Measurements from ENCODE around the gene TEAD2. TPM values are rescaled to one million over a fixed set of nuclear protein-coding genes. Genes with fewer than 3 reads are reported as not detected.
A peak's percentile ranks its signal among the peaks of the same experiment; 100 is the strongest.
"Not testable (repeated sequence)": the region's sequence is repeated elsewhere in the genome, so short reads cannot be mapped to it uniquely, and the experiment has no call there.

Gene TEAD2
- total and polyA plus RNA-seq, 4 donors = 17.7 to 48.8 (median 42.3) TPM

DNA sequence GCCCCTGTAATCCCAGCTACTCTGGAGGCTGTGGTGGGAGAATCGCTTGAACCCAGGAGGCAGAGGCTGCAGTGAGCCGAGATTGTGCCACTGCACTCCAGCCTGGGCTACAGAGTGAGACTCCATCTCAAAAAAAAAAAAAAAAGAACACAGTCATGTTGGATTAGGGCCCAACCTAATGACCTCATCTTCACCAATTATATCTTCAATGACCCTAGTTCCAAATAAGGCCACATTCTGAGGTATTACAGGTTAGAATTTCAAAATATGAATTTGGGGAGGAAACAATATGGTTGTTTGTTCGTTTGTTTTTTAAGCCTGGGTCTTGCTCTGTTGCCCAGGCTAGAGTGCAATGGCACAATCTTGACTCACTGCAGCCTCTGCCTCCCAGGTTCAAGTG is 11.0 kb upstream of the TEAD2 start:
- ATAC-seq (ENCODE audit: low FRiP score); H3K36me3 ChIP-seq (ENCODE audit: control insufficient read depth in 1 of 2, insufficient read depth in 2 of 2, low read length in 1 of 2); H3K4me3 ChIP-seq (ENCODE audit: low read length in 2 of 2); H3K27ac ChIP-seq (ENCODE audit: low read depth in 1 of 2, low read length in 2 of 2); H3K27me3 ChIP-seq (ENCODE audit: control insufficient read depth in 1 of 2, insufficient read depth in 2 of 2, low read length in 1 of 2); intact Hi-C loops (cut with DNase I); H3K4me1 ChIP-seq (ENCODE audit: control insufficient read depth in 1 of 2, insufficient read depth in 2 of 2, low read length in 2 of 2); DNase-seq: not testable (repeated sequence)
- peaks cover 14% of the 10 kb centered on the region for H3K9me3 ChIP-seq (ENCODE audit: control insufficient read depth, low read length)
- WGBS, 2 donors = 81 to 82% methylated on average over 3 of the region's 3 CpGs

DNA sequence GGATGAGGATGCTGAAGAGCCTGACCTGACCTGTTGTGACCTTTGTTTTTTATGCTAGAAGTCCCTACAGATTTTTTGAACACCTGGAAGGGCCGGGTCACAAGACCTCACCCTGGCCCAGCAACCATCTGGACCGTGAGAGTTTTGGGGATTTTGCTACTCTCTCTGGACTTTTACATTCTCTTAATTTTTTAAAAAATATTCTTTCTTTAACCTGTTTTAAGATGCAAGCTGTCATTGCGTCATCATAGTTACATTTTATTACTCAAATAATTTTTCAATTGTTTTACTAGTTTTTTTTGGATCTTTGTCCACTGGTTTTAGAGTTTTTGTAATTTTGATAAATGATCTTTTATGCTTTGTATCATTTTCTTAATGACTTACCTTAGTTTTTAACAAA is 9.0 kb upstream of the TEAD2 start:
- H3K4me1 ChIP-seq (ENCODE audit: control insufficient read depth in 1 of 2, insufficient read depth in 2 of 2, low read length in 2 of 2) = no peaks in the 10 kb centered on the region
- H3K9me3 ChIP-seq (ENCODE audit: control insufficient read depth, low read length) = peaks cover 14% of the 10 kb centered on the region
- intact Hi-C loops (cut with DNase I) = no loop called here
- 73 to 74% methylated on average over 3 of the region's 3 CpGs for WGBS, 2 donors
- no peak overlapping the region for H3K4me3 ChIP-seq (ENCODE audit: low read length in 2 of 2)
- no peaks in the 10 kb centered on the region for H3K27me3 ChIP-seq (ENCODE audit: control insufficient read depth in 1 of 2, insufficient read depth in 2 of 2, low read length in 1 of 2)
- DNase-seq = no peak
- H3K36me3 ChIP-seq (ENCODE audit: control insufficient read depth in 1 of 2, insufficient read depth in 2 of 2, low read length in 1 of 2) = no peaks in the 10 kb centered on the region
- ATAC-seq (ENCODE audit: low FRiP score) = no peak
- H3K27ac ChIP-seq (ENCODE audit: low read depth in 1 of 2, low read length in 2 of 2) = no peak overlapping the region

DNA sequence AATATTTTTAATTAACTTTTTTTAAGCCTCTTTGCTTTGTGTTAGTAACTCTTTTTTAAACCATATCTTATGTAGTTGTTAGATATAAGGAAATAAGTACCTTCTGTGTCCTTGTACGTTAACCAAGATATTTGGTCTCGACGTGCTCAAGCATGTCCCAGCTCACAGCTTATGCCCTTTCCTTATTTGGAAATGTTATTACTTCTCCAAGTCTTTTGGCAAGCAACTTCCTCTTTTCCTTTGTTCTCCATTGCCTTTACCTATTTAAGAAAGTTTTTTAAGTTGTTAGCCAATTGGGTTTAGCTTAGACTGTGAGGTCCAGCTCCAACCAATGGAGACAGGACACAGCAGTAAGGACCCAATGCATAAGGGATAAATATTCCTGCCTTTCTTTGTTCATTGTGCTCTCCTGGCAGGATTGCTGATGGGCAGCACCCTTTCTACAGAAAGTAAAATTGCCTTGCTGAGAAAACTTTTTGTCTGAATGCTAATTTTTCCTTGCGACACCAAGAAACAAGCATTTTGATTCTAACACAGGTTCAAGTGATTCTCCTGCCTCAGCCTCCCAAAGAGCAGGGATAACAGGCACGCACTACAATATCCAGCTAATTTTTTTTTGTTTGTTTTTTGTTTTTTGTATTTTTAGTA is 6.6 kb upstream of the TEAD2 start:
- ATAC-seq (ENCODE audit: low FRiP score) = no peak
- WGBS, 2 donors = 77 to 92% methylated on average over 5 of the region's 5 CpGs
- Histone ChIP-seq H3K4me3 (ENCODE audit: low read length in 2 of 2) (no peak overlapping the region), H3K27me3 (ENCODE audit: control insufficient read depth in 1 of 2, insufficient read depth in 2 of 2, low read length in 1 of 2) (no peaks in the 10 kb centered on the region), H3K9me3 (ENCODE audit: control insufficient read depth, low read length) (peaks cover 14% of the 10 kb centered on the region), H3K36me3 (ENCODE audit: control insufficient read depth in 1 of 2, insufficient read depth in 2 of 2, low read length in 1 of 2) (no peaks in the 10 kb centered on the region), H3K27ac (ENCODE audit: low read depth in 1 of 2, low read length in 2 of 2) (no peak overlapping the region), H3K4me1 (ENCODE audit: control insufficient read depth in 1 of 2, insufficient read depth in 2 of 2, low read length in 2 of 2) (no peaks in the 10 kb centered on the region)
- intact Hi-C loops (cut with DNase I) = no loop called here
- no peak for DNase-seq

DNA sequence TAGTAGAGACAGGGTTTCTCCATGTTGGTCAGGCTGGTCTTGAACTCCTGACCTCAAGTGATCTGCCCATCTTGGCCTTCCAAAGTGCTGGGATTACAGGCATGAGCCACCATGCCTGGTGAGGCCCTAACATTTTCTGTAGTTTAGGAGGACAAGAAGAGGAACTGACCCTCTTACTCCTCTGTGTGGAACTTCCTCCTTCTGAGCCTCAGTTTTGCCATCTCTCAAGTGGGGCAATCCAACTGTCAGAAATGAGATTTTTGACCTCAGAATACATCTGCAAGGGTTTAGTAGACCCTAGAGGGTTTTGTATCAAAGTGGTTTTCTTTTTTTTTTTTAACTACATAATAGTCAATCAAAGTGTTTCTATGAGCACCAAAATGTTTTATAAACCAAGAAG is 3.9 kb upstream of the TEAD2 start:
- ATAC-seq (ENCODE audit: low FRiP score) = no peak

DNA sequence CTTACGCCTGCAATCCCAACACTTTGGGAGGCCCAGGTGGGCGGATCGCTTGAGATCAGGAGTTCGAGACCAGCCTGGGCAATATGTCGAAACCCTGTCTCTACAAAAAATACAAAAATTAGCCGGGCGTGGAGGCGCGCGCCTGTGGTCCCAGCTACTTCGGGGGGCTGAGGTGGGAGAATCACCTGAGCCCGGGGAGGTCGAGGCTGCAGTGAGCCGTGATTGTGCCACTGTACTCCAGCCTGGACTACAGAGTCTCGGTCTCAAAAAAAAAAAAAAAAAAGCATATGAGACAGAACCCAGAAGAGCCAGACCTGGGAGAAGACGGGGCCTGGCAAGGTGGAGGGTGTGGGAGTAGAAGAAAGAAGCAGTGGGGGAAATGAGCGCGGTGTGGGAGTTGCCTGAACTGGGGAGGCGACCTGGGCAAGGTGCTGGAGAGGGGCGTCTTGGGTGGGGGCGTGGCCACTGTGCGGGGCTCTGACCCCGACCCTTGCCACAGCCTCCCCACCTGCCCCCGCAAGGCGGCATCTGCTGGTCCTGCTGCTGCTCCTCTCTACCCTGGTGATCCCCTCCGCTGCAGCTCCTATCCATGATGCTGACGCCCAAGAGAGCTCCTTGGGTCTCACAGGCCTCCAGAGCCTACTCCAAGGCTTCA is 2.0 kb upstream of the TEAD2 start:
- Histone ChIP-seq H3K27me3 (ENCODE audit: control insufficient read depth in 1 of 2, insufficient read depth in 2 of 2, low read length in 1 of 2) (no peaks in the 10 kb centered on the region), H3K4me3 (ENCODE audit: low read length in 2 of 2) (no peak overlapping the region), H3K36me3 (ENCODE audit: control insufficient read depth in 1 of 2, insufficient read depth in 2 of 2, low read length in 1 of 2) (no peaks in the 10 kb centered on the region), H3K4me1 (ENCODE audit: control insufficient read depth in 1 of 2, insufficient read depth in 2 of 2, low read length in 2 of 2) (no peaks in the 10 kb centered on the region), H3K27ac (ENCODE audit: low read depth in 1 of 2, low read length in 2 of 2) (no peak overlapping the region), H3K9me3 (ENCODE audit: control insufficient read depth, low read length) (peaks cover 2% of the 10 kb centered on the region)
- intact Hi-C loops (cut with DNase I) = no loop called here
- DNase-seq (no peak), ATAC-seq (ENCODE audit: low FRiP score) (no peak)
- WGBS, 2 donors = 73 to 75% methylated on average over 26 to 27 of the region's 27 CpGs

More for the DNA sequence above, 3.9 kb upstream of the TEAD2 start:
- H3K36me3 ChIP-seq (ENCODE audit: control insufficient read depth in 1 of 2, insufficient read depth in 2 of 2, low read length in 1 of 2) = no peaks in the 10 kb centered on the region
- peaks cover 14% of the 10 kb centered on the region for H3K9me3 ChIP-seq (ENCODE audit: control insufficient read depth, low read length)
- DNase-seq = no peak
- H3K27ac ChIP-seq (ENCODE audit: low read depth in 1 of 2, low read length in 2 of 2) = no peak overlapping the region
- H3K4me3 ChIP-seq (ENCODE audit: low read length in 2 of 2) = no peak overlapping the region
- H3K4me1 ChIP-seq (ENCODE audit: control insufficient read depth in 1 of 2, insufficient read depth in 2 of 2, low read length in 2 of 2) = no peaks in the 10 kb centered on the region
- H3K27me3 ChIP-seq (ENCODE audit: control insufficient read depth in 1 of 2, insufficient read depth in 2 of 2, low read length in 1 of 2) = no peaks in the 10 kb centered on the region
- intact Hi-C loops (cut with DNase I) = no loop called here

GRCh38 chr19:49363268-49364082 is 1.3 kb upstream of the TEAD2 start, which contains the start of gene DKKL1:
Gene DKKL1, plus strand, starts transcription at chr19:49363877. Its CDS starts 122 bp downstream, at chr19:49363999.
- WGBS, 2 donors = 2% methylated on average over 46 of the region's 46 CpGs
- Histone ChIP-seq H3K27me3 (ENCODE audit: control insufficient read depth in 1 of 2, insufficient read depth in 2 of 2, low read length in 1 of 2) (no peaks in the 10 kb centered on the region), H3K27ac (ENCODE audit: low read depth in 1 of 2, low read length in 2 of 2) (peak within 1 kb of the TSS in 1 of 2 donors; percentile 20), H3K4me1 (ENCODE audit: control insufficient read depth in 1 of 2, insufficient read depth in 2 of 2, low read length in 2 of 2) (no peaks in the 10 kb centered on the region), H3K4me3 (ENCODE audit: low read length in 2 of 2) (no peak within 1 kb of the TSS), H3K36me3 (ENCODE audit: control insufficient read depth in 1 of 2, insufficient read depth in 2 of 2, low read length in 1 of 2) (no peaks in the 10 kb centered on the region), H3K9me3 (ENCODE audit: control insufficient read depth, low read length) (no peaks in the 10 kb centered on the region)
- intact Hi-C loops (cut with DNase I) = loop anchor here in 1 of 2 donors (2.0 kb wide), 1 partner anchor 87 kb away; the partner anchor contains the start of gene PIH1D1
- DNase-seq (peak; percentile 99 to 100), ATAC-seq (ENCODE audit: low FRiP score) (peak; percentile 95)

GRCh38 chr19:49362929-49363267 is 682 bp upstream of the TEAD2 start:
- H3K4me3 ChIP-seq (ENCODE audit: low read length in 2 of 2) = no peak overlapping the region
- H3K27me3 ChIP-seq (ENCODE audit: control insufficient read depth in 1 of 2, insufficient read depth in 2 of 2, low read length in 1 of 2) = no peaks in the 10 kb centered on the region
- intact Hi-C loops (cut with DNase I) = loop anchor here in 1 of 2 donors (2.0 kb wide), 1 partner anchor 88 kb away; the partner anchor contains the start of gene PIH1D1
- peak overlapping the region in 1 of 2 donors; percentile 20 for H3K27ac ChIP-seq (ENCODE audit: low read depth in 1 of 2, low read length in 2 of 2)
- H3K36me3 ChIP-seq (ENCODE audit: control insufficient read depth in 1 of 2, insufficient read depth in 2 of 2, low read length in 1 of 2) = no peaks in the 10 kb centered on the region
- WGBS, 2 donors = 0% methylated on average over 14 of the region's 14 CpGs
- DNase-seq (peak; percentile 63 to 84), ATAC-seq (ENCODE audit: low FRiP score) (peak; percentile 16)
- no peaks in the 10 kb centered on the region for H3K9me3 ChIP-seq (ENCODE audit: control insufficient read depth, low read length)
- H3K4me1 ChIP-seq (ENCODE audit: control insufficient read depth in 1 of 2, insufficient read depth in 2 of 2, low read length in 2 of 2) = no peaks in the 10 kb centered on the region

GRCh38 chr19:49361438-49362047 is 673 bp downstream of the TEAD2 start:
- Histone ChIP-seq H3K9me3 (ENCODE audit: control insufficient read depth, low read length) (no peaks in the 10 kb centered on the region), H3K27ac (ENCODE audit: low read depth in 1 of 2, low read length in 2 of 2) (peak overlapping the region in 1 of 2 donors; percentile 52), H3K4me1 (ENCODE audit: control insufficient read depth in 1 of 2, insufficient read depth in 2 of 2, low read length in 2 of 2) (no peaks in the 10 kb centered on the region), H3K36me3 (ENCODE audit: control insufficient read depth in 1 of 2, insufficient read depth in 2 of 2, low read length in 1 of 2) (no peaks in the 10 kb centered on the region), H3K27me3 (ENCODE audit: control insufficient read depth in 1 of 2, insufficient read depth in 2 of 2, low read length in 1 of 2) (no peaks in the 10 kb centered on the region), H3K4me3 (ENCODE audit: low read length in 2 of 2) (peak overlapping the region; percentile 8 to 74)
- WGBS, 2 donors = 1 to 2% methylated on average over 25 to 27 of the region's 27 CpGs
- DNase-seq = peak; percentile 82 to 95
- peak; percentile 77 for ATAC-seq (ENCODE audit: low FRiP score)
- intact Hi-C loops (cut with DNase I) = loop anchor here in 1 of 2 donors (2.0 kb wide), 1 partner anchor 89 kb away; the partner anchor contains the start of gene PIH1D1

All from aorta (tissue), 5 donors.